ENCODE results near the gene FOXQ1. TPM values are rescaled to one million over a fixed set of nuclear protein-coding genes. Genes with fewer than 3 reads are reported as not detected.

FOXQ1 gene
- total and polyA plus RNA-seq, 10 of the 15 experiments (the other 5 are each of a cell fraction or from before 2014, with no cell fraction given), result 0.08 TPM; not detected in 9

GRCh38 chr6:1346101-1346500, 34.2 kb downstream of the FOXQ1 start:
- no TSS peak for BruUV-seq (replicated peaks)
- POLR2A ChIA-PET, result no interaction called here

GRCh38 chr6:1346558-1347091, 34.7 kb downstream of the FOXQ1 start:
- no peaks in the 10 kb centered on the region; a peak in 2 of 4 replicates for H3K27me3 ChIP-seq (replicated peaks in 1 of 2; ENCODE audit: control insufficient read depth in 2 of 2, insufficient read depth in 2 of 2, low read length in 1 of 2)
- RAD21 ChIA-PET (ENCODE audit: unreplicated experiment), result no interaction called here
- H3K4me1 ChIP-seq (ENCODE audit: control insufficient read depth, insufficient read depth, low read length), result no peaks in the 10 kb centered on the region
- no peak overlapping the region for H3K27ac ChIP-seq (ENCODE audit: control insufficient read depth, insufficient read depth)
- ATAC-seq (no peak), FAIRE-seq (no peak), DNase-seq (ENCODE audit: low read depth, low spot score) (no peak)
- in situ Hi-C loops (cut with MboI), result no loop called here
- CTCF ChIA-PET, result interaction anchor here (0.6 kb wide), 1 partner anchor 10 kb away, joined by 3 read pairs; no protein-coding TSS in a partner anchor
- no peaks in the 10 kb centered on the region for H3K36me3 ChIP-seq (ENCODE audit: control insufficient read depth in 2 of 2, insufficient read depth in 2 of 2, low read length in 1 of 2)
- H3K9me3 ChIP-seq (replicated peaks; ENCODE audit: control insufficient read depth, insufficient read depth, low read length), result peaks cover 2% of the 10 kb centered on the region; the same call in 2 of the 3 replicates
- intact Hi-C loops (cut with micrococcal nuclease; ENCODE audit: unreplicated experiment), result no loop called here
- H2AFZ ChIP-seq (ENCODE audit: control insufficient read depth, low read depth, low read length), result no peak overlapping the region
- no peaks in the 10 kb centered on the region for H3K79me2 ChIP-seq (ENCODE audit: control insufficient read depth, insufficient read depth, low read length)
- no peak for TF ChIP-seq GABPA (IDR thresholded peaks at IDR 0.05; ENCODE audit: low read depth)
- no peak for TF ChIP-seq IRF3 (IDR thresholded peaks at IDR 0.05)
- no peak for TF ChIP-seq E2F8 (IDR thresholded peaks at IDR 0.05; ENCODE audit: low read depth, partially characterized antibody)
- TF ChIP-seq MXI1 (IDR thresholded peaks at IDR 0.05; ENCODE audit: low read depth, low read length), result no peak
- TF ChIP-seq SUZ12 (IDR thresholded peaks at IDR 0.05; ENCODE audit: unreplicated experiment), result no peak
- no peak for TF ChIP-seq NBN (IDR thresholded peaks at IDR 0.05)
- TF ChIP-seq CHD4 (IDR thresholded peaks at IDR 0.05), result no peak
- TF ChIP-seq ZNF207 (IDR thresholded peaks at IDR 0.05; ENCODE audit: borderline replicate concordance), result no peak
- no peaks in the 10 kb centered on the region for H4K20me1 ChIP-seq (ENCODE audit: control insufficient read depth, insufficient read depth)
- 36% methylated on average over 5 of the region's 5 CpGs for WGBS (ENCODE audit: insufficient coverage, insufficient replicate concordance, low lambda C conversion rate, missing lambda C conversion rate)
- no peak overlapping the region for H3K4me2 ChIP-seq (ENCODE audit: control insufficient read depth, insufficient read depth)
- H3K9ac ChIP-seq (ENCODE audit: control insufficient read depth, insufficient read depth, low read length), result no peak overlapping the region
- no TSS peak for BruUV-seq (replicated peaks)
- POLR2A ChIA-PET, result no interaction called here
- H3K4me3 ChIP-seq, result no peak overlapping the region
- SMC1A ChIA-PET (ENCODE audit: uncharacterized antibody, unreplicated experiment), result no interaction called here

More at GRCh38 chr6:1346101-1346500, 34.2 kb downstream of the FOXQ1 start:
- no peaks in the 10 kb centered on the region; the same call in 2 of the 3 replicates for H3K9me3 ChIP-seq (replicated peaks; ENCODE audit: control insufficient read depth, insufficient read depth, low read length)
- H4K20me1 ChIP-seq (ENCODE audit: control insufficient read depth, insufficient read depth), result no peaks in the 10 kb centered on the region
- no peak overlapping the region for H3K9ac ChIP-seq (ENCODE audit: control insufficient read depth, insufficient read depth, low read length)
- in situ Hi-C loops (cut with MboI) (no loop called here), intact Hi-C loops (cut with micrococcal nuclease; ENCODE audit: unreplicated experiment) (no loop called here)
- SMC1A ChIA-PET (ENCODE audit: uncharacterized antibody, unreplicated experiment), result no interaction called here
- H3K4me2 ChIP-seq (ENCODE audit: control insufficient read depth, insufficient read depth), result no peak overlapping the region
- no peaks in the 10 kb centered on the region for H3K4me1 ChIP-seq (ENCODE audit: control insufficient read depth, insufficient read depth, low read length)
- no peaks in the 10 kb centered on the region for H3K36me3 ChIP-seq (ENCODE audit: control insufficient read depth in 2 of 2, insufficient read depth in 2 of 2, low read length in 1 of 2)
- no peak for TF ChIP-seq NFIC (IDR thresholded peaks at IDR 0.05; ENCODE audit: low read depth, low read length)
- no peak for TF ChIP-seq RAD51 (IDR thresholded peaks at IDR 0.05)
- TF ChIP-seq BMI1 (IDR thresholded peaks at IDR 0.05; ENCODE audit: borderline replicate concordance), result no peak
- TF ChIP-seq CREB1 (IDR thresholded peaks at IDR 0.05; ENCODE audit: low read depth), result no peak
- TF ChIP-seq NFYA (IDR thresholded peaks at IDR 0.05; ENCODE audit: borderline replicate concordance, low read depth, low read length), result no peak
- TF ChIP-seq ZZZ3 (IDR thresholded peaks at IDR 0.05; ENCODE audit: control insufficient read depth, insufficient read length, low read depth), result no peak
- TF ChIP-seq BCL11A (IDR thresholded peaks at IDR 0.05; ENCODE audit: low read depth, low read length), result no peak
- no peak for TF ChIP-seq NBN (IDR thresholded peaks at IDR 0.05)
- H3K27ac ChIP-seq (ENCODE audit: control insufficient read depth, insufficient read depth), result no peak overlapping the region
- H3K27me3 ChIP-seq (replicated peaks in 1 of 2; ENCODE audit: control insufficient read depth in 2 of 2, insufficient read depth in 2 of 2, low read length in 1 of 2), result no peaks in the 10 kb centered on the region; a peak in 2 of 4 replicates
- CTCF ChIA-PET, result interaction anchor here (0.6 kb wide), 1 partner anchor 10 kb away, joined by 3 read pairs; no protein-coding TSS in a partner anchor
- H2AFZ ChIP-seq (ENCODE audit: control insufficient read depth, low read depth, low read length), result no peak overlapping the region
- ATAC-seq, result no peak
- no peak overlapping the region for H3K4me3 ChIP-seq
- no peak for DNase-seq (ENCODE audit: low read depth, low spot score)
- RAD21 ChIA-PET (ENCODE audit: unreplicated experiment), result no interaction called here
- H3K79me2 ChIP-seq (ENCODE audit: control insufficient read depth, insufficient read depth, low read length), result no peaks in the 10 kb centered on the region
- no peak for FAIRE-seq
